Gastroesophageal sphincter (tissue), 4 donors: ENCODE measurements around the gene DENND1C. TPM values are rescaled to one million over a fixed set of nuclear protein-coding genes. Genes with fewer than 3 reads are reported as not detected.

Source experiments
- ATAC-seq: fragments of 150-250 bp; one replicate; pipeline ENCODE4 v1.9.1; 2016; ENCODE audit warnings: mild to moderate bottlenecking, moderate library complexity
- H3K27ac ChIP-seq, 4 donors: fragments of 200-600 bp; sonication (generic) in 3 of 4; 1 replicate in 3 of 4; 2 replicates in 1 of 4; pipeline ENCODE4 v1.5.1; 2016 to 2019
- H3K27me3 ChIP-seq: fragments of 200-600 bp; sonication (generic); one replicate; pipeline ENCODE4 v1.5.1; 2019
- H3K36me3 ChIP-seq, 2 donors: fragments of 200-600 bp; sonication (generic); one replicate each; pipeline ENCODE4 v1.5.1; 2019; ENCODE audit warnings: control low read depth in 1 of 2
- H3K4me1 ChIP-seq, 3 donors: fragments of 200-600 bp; sonication (generic); 1 replicate in 2 of 3; 2 replicates in 1 of 3; pipeline ENCODE4 v1.5.1; 2016 to 2019; ENCODE audit warnings: control low read depth in 2 of 3
- H3K4me3 ChIP-seq, 2 donors: fragments of 200-600 bp; sonication (generic); one replicate each; pipeline ENCODE4 v1.5.1; 2019; ENCODE audit warnings: mild to moderate bottlenecking in 1 of 2, moderate library complexity in 1 of 2
- H3K9me3 ChIP-seq, 3 donors: fragments of 200-600 bp; sonication (generic); one replicate each; pipeline ENCODE4 v1.5.1; 2017 to 2019; ENCODE audit warnings: control low read depth in 2 of 3
- EP300 ChIP-seq: sonication (generic); formaldehyde crosslinking; IDR thresholded peaks from one replicate; pipeline ENCODE4 v1.6.1; 2017; ENCODE audit warnings: antibody characterized with exemption, mild to moderate bottlenecking
- POLR2A ChIP-seq, 2 donors: fragments of 450-650 bp; IDR thresholded peaks; one replicate each; pipeline ENCODE4 v1.6.1; 2017; ENCODE audit warnings: antibody characterized with exemption in 2 of 2, mild to moderate bottlenecking in 2 of 2, moderate library complexity in 1 of 2
- POLR2AphosphoS5 ChIP-seq: sonication (generic); formaldehyde crosslinking; IDR thresholded peaks from one replicate; pipeline ENCODE4 v1.6.1; 2017; ENCODE audit warnings: antibody characterized with exemption
- WGBS, 2 donors: methylation state at CpG; one replicate each; pipeline ENCODE4 v1.1.5; 2018; ENCODE audit warnings: low coverage in 1 of 2; 5-methylcytosine and 5-hydroxymethylcytosine counted together
- total RNA-seq, 4 donors: library from RNA; depleted of rRNA; stranded (reverse); fragments of >200 nt; gene quantifications; one replicate each; pipeline ENCODE4 v1.1.0, GENCODE V29; 2016
- TF ChIP-seq, protein P1 (sequence below), 4 experiments: fragments of 200-600 bp in 2 of 4; fragments of 450-650 bp in 2 of 4; sonication (generic) in 1 of 4; IDR thresholded peaks; one replicate each; pipeline ENCODE4 v1.5.1; 2017 to 2019; ENCODE audit warnings: antibody characterized with exemption in 4 of 4, mild to moderate bottlenecking in 2 of 4, moderate library complexity in 2 of 4

The DENND1C gene
- total RNA-seq, 4 donors from 2014 or later, result 0.57 to 6.1 (median 1.5) TPM

DNA sequence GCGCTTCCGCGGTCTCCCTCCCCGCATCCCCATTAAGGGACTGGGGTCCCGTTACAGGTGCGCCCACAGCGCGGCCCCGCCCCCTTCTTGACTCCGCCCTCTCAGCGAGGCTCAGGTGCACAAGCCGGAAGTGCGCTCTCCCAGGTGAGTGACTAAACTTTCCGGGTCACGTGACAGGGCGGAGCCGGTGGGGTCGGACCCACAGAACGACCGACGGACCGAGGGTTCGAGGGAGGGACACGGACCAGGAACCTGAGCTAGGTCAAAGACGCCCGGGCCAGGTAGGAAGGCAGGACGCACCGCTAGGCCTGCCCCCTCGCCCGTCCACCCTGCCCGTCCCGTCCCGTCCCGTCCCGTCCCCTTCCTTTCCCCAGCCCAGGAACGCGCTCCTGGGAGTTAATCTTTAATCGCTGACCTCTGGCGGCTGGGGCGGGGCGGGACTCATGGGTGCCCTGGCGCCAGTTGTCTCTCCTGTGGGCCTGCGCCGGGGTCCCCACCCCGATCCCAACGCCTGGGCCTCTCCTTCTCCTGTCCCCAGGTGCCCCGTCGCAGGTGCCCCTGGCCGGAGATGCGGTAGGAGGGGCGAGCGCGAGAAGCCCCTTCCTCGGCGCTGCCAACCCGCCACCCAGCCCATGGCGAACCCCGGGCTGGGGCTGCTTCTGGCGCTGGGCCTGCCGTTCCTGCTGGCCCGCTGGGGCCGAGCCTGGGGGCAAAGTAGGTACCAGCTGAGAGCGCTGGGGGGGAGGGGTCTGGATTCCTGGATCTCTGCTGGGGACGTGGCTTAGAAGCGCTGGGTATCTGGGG, 17.3 kb downstream of the DENND1C start, which contains the start of gene CRB3:
TSS of gene CRB3 (plus strand) at position 202 of the 804 bp plus-strand sequence. CDS start at position 633, 431 bp downstream.
- H3K36me3 ChIP-seq, result no peaks in the 10 kb centered on the region
- H3K27me3 ChIP-seq, result peaks cover 28% of the 10 kb centered on the region
- H3K9me3 ChIP-seq, result no peaks in the 10 kb centered on the region
- no peak for ATAC-seq
- H3K27ac ChIP-seq, result no peak within 1 kb of the TSS
- peaks cover 0 to 14% (median 4%) of the 10 kb centered on the region in 3 donors for H3K4me1 ChIP-seq
- 0 to 8% methylated on average over 1 to 8 of the region's 65 CpGs for WGBS, 2 donors
- no peak within 1 kb of the TSS for H3K4me3 ChIP-seq
- TF ChIP-seq POLR2A (IDR thresholded peaks at IDR 0.05) (no peak), POLR2AphosphoS5 (no peak), EP300 (no peak)
- TF ChIP-seq, protein P1, sequence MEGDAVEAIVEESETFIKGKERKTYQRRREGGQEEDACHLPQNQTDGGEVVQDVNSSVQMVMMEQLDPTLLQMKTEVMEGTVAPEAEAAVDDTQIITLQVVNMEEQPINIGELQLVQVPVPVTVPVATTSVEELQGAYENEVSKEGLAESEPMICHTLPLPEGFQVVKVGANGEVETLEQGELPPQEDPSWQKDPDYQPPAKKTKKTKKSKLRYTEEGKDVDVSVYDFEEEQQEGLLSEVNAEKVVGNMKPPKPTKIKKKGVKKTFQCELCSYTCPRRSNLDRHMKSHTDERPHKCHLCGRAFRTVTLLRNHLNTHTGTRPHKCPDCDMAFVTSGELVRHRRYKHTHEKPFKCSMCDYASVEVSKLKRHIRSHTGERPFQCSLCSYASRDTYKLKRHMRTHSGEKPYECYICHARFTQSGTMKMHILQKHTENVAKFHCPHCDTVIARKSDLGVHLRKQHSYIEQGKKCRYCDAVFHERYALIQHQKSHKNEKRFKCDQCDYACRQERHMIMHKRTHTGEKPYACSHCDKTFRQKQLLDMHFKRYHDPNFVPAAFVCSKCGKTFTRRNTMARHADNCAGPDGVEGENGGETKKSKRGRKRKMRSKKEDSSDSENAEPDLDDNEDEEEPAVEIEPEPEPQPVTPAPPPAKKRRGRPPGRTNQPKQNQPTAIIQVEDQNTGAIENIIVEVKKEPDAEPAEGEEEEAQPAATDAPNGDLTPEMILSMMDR (IDR thresholded peaks at IDR 0.05), result no peak

DNA sequence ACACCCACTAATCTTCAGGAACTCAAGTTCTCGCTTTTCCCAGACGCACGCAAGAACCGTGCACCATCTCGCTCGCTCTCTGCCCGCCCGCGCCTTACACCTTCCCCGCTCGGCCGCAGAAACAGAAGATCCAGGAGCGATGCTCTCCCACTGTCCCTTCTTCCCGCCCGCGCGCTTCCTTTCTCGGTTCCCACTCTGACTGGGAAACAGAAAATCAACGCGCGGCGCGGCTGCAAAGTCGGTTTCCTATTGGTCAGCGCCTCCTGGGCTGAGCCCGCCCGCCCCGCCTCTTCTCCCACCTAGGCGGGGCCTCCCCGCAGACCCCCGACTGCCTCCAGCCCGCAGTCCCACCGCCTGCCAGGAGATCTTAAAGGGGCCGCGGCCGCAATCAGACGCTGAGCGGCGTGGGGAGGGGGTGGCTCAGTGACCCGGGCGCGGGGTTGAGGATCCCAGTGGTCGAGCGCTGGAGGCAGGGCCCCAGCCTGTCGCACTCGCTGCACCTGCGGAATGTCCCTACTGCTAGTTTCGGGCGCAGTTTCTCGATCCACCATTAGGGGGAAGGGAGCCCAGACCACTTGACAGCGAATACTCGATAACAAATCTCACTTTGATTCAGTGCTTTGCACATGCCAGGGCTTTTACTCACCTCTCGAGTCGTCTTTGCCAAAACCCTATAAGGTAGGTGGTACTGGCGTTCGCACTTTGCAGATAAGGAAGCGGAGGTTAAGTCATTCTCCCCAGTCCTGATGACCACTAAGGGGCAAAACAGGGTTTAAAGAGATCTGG, 21.3 kb downstream of the DENND1C start:
- peak; percentile 95 for ATAC-seq
- peak overlapping the region; percentile 75 to 94 (median 91) for H3K27ac ChIP-seq
- no peaks in the 10 kb centered on the region for H3K9me3 ChIP-seq
- H3K4me1 ChIP-seq, result peaks cover 0 to 32% (median 10%) of the 10 kb centered on the region in 3 donors
- TF ChIP-seq EP300 (no peak), POLR2AphosphoS5 (peak; percentile 40), POLR2A (IDR thresholded peaks at IDR 0.05) (no peak)
- TF ChIP-seq, protein P1 (IDR thresholded peaks at IDR 0.05), result peak in 3 of 4 experiments; percentile 71 to 74 (median 73)
- peaks cover 27% of the 10 kb centered on the region for H3K27me3 ChIP-seq
- H3K4me3 ChIP-seq, result peak overlapping the region; percentile 54 to 94
- 0 to 1% methylated on average over 3 to 14 of the region's 57 CpGs for WGBS, 2 donors
- H3K36me3 ChIP-seq, result peaks cover 0 to 22% of the 10 kb centered on the region in 2 donors

DNA sequence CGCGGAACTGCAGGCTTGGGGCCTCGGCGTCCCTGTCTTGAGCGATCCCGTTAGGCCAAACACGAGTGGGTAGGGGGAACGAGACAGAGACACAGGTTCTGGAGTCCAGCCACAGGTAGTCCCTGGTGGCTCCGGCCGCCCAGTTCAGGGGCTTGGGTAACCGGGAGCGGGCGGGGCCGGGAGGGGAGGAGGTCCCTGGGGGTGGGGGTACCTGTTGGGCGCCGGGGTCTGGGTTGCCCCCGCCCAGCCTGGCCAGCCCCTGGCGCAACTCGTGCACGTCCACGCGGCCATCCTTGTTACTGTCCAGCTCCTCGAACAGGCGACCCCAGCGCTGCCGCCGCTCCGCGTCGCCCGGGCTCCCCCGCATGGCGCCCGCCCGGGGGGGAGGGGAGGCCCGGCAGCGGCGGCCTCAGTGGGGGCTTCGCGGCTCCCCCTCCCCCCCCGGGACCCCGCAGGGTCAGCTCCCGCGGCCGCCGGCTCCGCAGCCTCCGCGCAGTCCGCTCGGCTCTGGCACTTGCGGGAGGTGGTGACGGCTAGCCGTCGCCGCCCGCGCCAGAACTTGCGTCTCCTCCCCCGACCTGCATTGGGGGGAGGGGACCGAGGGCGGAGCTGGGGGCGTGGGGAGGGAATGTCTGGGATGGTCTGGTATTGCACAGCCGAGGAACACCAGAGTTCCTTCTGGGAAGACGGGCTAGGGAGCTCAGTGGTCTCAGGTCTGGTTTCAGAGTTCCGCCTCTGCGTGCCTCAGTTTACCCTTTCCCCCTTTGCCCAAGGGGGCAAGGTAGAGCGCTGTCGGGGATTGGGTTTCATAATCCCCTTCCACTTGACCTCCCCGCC, 22.1 kb downstream of the DENND1C start, which contains the start of gene SLC25A23:
TSS of gene SLC25A23 (minus strand) at position 531 of the 837 bp plus-strand sequence. CDS start at position 367, 164 bp downstream.
- Histone ChIP-seq H3K27ac (peak within 1 kb of the TSS; percentile 75 to 94 (median 91)), H3K4me1 (peaks cover 0 to 30% (median 10%) of the 10 kb centered on the region in 3 donors), H3K27me3 (peaks cover 18% of the 10 kb centered on the region), H3K36me3 (peaks cover 0 to 30% of the 10 kb centered on the region in 2 donors), H3K4me3 (peak within 1 kb of the TSS; percentile 54 to 94), H3K9me3 (peaks cover 0 to 5% (median 0%) of the 10 kb centered on the region in 3 donors)
- WGBS, 2 donors, result 0 to 5% methylated on average over 2 to 8 of the region's 70 CpGs
- TF ChIP-seq POLR2A (IDR thresholded peaks at IDR 0.05), result peak; percentile 24 to 43
- TF ChIP-seq, protein P1 (IDR thresholded peaks at IDR 0.05), result no peak
- TF ChIP-seq EP300, result no peak
- ATAC-seq, result peak; percentile 71

DNA sequence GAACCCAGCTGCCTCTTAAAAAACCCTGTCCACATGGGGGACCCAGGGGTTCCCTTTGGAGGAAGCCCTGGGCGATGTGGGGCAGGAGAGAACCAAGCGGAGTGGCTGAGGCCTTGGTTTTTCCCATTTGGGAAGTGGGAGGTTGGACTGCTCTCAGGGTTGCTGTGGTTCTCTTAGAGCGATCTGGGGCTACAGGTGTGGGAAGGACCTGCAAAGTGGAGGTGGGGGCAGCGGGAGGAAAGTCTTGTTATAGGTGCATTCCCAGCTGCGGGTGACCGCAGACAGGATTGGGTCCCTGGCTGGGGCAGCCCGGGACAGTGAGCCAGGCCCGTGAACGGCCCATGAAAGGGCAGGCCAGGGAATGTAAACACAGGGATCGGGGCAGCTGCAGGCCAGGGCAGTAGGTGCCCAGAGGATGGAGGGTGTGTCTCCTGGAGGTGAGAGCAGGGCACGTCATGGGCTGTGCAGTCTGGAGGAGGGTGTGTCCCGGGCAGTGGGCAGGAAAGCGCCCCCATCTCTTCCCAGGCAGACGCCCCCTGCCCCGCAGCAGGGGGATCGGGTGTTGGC, 22.8 kb downstream of the DENND1C start:
- peaks cover 0 to 24% (median 6%) of the 10 kb centered on the region in 3 donors for H3K4me1 ChIP-seq
- ATAC-seq, result no peak
- H3K27me3 ChIP-seq, result peaks cover 11% of the 10 kb centered on the region
- WGBS, 2 donors, result 50 to 60% methylated on average over 1 to 3 of the region's 16 CpGs
- H3K36me3 ChIP-seq, result peaks cover 0 to 37% of the 10 kb centered on the region in 2 donors
- peak overlapping the region; percentile 37 to 94 (median 91) for H3K27ac ChIP-seq
- H3K9me3 ChIP-seq, result peaks cover 0 to 12% (median 0%) of the 10 kb centered on the region in 3 donors
- peak overlapping the region; percentile 54 to 94 for H3K4me3 ChIP-seq
- TF ChIP-seq POLR2AphosphoS5 (no peak), EP300 (no peak), POLR2A (IDR thresholded peaks at IDR 0.05) (no peak)
- TF ChIP-seq, protein P1 (IDR thresholded peaks at IDR 0.05), result no peak
